GM10847 (cell line): ENCODE measurements around the gene CNIH2.

Source experiments
- POLR2A ChIP-seq: IDR thresholded peaks from 2 replicates; pipeline ENCODE4 v1.6.1; 2011; ENCODE audit not compliant: insufficient read length; ENCODE audit errors: extremely low read depth

CNIH2 gene

GRCh38 chr11:66313321-66314185, 35.6 kb downstream of the CNIH2 start:
- TF ChIP-seq POLR2A = no peak

DNA sequence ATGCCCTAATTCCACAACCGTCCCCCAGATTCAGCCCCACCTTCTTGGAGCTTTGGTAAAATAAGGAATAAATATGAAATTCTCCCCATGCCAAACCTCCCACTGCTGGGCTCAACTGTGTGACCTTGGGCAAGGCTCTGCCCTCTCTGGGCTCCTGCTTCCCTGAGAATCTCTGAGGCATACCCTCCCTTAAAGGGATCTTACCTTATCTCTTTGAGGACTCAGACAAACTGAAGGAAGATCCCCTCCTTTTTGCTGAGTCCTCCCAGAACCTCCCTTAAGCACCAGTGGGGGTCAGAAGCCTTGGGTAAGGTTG, 36.2 kb downstream of the CNIH2 start:
- TF ChIP-seq POLR2A = no peak

DNA sequence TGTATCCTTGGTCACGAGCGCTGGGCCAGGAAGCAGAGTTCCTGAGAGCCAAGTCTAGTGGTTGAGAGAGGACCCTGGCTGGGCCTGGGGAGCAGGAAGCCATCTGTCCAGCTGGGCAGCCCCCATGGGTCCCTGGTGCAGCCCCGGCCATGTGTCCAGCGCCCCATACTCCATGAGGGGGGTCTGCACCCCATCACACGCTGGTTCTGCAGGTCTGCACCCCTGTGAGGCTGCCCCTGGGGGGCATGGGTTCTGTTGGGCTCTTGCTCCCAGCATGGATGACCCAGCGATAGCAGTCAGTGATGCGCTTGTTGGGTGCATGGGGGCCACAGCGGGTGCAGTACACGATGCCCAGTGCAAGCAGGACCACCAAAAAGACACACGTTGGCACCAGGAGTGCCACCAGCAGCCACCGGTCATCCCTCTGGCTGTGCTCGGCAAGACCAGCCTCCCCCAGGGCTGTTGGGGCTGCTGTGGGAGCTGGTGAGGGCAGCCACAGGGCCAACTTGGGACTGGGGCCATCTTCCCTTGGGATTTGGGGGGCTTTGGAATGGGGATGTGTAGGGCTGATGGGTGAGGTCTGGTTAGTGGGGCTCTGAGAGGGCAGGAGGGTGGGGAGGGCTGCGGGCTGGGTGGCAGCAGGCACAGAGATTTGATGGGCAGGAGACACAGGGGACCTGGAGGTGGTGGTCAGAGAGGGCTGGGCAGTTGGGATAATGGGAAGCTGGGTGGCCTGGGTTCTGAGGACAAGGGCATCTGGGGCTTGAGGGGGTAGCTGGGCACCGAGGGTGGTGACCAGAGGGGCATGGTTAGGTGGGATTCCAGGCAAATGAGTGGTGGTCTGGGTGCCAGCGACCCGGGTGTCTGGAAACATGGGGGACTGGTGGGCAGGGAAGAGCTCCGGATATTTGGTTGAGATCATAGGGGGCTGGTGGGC, 36.9 kb downstream of the CNIH2 start:
- no peak for TF ChIP-seq POLR2A

DNA sequence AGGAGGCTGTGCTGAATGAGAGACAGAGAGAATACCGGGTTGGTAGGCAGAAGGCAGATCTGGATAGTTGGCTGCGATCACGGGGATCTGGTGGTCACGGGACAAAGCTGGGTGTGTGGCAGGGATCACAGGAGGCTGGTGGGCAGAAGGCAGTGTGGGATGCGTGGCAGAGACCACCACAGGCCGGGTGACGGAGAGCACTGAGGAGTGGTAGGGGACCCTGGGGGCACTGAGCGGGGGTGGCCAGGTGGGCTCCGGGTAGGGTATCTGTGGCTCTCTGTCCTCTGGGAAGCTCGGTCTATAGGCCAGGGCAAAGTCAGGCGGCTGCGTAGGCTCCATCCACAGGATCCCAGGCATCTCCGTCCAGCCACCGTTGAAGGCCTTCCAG, 37.5 kb downstream of the CNIH2 start:
- no peak for TF ChIP-seq POLR2A

DNA sequence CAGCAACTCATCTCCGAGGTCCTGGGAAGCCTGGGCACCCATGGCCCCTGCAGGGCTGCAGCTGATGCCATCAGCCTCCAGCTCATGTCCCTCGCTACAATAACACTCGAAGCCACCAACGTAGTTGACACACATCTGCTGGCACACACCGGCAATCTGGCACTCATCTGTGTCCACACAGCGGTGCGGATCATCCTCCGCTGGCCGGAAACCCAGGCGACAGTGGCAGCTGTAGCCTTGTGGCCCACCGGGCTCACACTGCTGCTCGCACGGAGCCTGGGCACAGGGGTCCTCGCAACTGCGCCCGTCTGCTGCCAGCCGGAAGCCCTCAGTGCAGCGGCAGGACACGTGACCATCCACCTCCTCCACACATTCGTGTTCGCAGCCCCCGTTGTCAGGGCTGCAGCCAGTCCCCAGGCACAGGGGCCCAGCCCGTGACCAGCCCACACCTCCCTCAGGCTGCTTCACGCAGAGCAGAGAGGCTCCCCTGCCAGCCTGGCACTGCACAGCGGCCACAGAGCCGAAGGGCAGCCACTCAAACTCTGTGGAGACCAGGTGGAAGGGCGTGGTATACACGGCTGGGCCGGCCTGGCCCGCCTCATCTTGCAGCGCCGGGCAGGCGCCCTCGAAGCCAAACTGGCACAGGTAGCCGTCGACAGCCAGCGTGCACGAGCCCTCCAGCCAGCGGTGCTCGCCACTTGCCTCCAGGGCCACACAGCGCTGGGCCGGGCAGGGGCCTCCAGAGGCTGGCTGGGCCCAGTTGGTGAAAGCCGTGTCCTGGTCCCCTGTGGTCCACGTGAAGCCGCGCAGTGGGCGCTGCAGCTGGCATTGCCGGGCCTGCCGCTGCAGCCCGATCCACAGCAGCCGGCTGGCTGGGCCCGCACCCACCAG, 38.2 kb downstream of the CNIH2 start:
- TF ChIP-seq POLR2A = no peak

DNA sequence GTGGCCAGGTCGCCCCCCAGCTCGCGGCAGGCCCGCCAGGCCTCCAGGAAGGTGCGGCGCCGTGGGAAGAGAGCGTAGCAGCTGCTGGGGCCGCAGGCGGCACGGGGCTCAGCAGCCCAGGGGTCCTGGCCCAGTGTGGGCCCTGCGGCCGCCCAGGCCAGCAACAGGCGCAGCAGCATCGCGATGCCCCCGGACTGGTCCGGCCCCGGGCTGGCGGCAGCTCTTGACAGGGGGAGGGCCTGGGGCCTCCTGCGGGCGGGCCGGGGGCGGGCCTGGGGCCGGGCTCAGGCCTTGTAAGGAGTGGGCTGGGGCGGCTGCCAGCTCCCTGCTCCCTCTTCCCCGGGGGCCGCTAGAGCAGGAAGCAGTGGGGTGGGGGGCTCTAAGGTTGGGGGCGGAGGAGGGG, 38.9 kb downstream of the CNIH2 start, which contains the start of gene CD248:
Gene CD248 (minus strand): TSS at position 196 of the 403 bp plus-strand sequence. CDS start 17 bp downstream, at position 179.
- no peak for TF ChIP-seq POLR2A

- TF ChIP-seq POLR2A = peak; percentile 0
These were observed 39.3 kb downstream of the CNIH2 start for GRCh38 chr11:66317322-66317722.

GRCh38 chr11:66317723-66318599, 40.0 kb downstream of the CNIH2 start:
- no peak for TF ChIP-seq POLR2A

DNA sequence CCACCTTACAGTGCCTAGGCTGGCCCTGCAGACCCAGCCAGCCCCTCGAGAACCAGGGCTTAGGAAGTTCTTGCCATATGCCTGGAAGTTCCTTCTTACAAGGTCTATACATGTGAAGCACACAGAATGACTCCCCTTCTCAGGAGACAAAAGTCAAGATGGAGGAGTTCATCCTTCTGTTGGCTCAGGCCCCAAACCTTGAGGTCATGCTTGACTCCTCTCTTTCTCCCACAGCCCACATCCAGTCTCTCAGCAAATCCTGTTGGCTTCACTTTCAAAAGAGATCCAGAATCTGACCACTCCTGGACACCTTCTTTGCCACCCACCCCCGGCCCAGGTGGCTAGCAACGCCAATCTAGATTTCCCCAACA, 40.6 kb downstream of the CNIH2 start:
- no peak for TF ChIP-seq POLR2A

DNA sequence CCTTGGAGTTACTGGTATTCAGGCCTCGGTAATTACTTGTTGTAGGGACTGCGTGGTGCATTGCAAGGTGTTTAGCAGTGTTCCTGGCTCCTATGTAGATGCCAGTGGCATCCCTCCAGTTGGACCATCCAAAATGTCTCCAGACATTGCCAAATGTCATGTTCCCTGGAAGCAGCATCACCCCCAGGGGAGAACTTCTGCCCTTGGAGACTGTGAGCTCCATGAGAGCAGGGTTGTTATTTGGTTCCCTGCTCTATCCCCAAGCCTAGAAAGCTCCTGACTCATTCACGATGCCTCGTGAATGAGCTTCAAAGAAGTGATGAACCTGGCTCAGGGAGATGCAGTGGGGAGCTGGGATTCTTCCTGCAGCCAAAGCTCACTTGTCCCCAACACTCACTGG, 43.6 kb downstream of the CNIH2 start:
- no peak for TF ChIP-seq POLR2A

- no peak for TF ChIP-seq POLR2A
These were observed 44.9 kb downstream of the CNIH2 start for GRCh38 chr11:66322732-66323427.

GRCh38 chr11:66323684-66324083, 45.7 kb downstream of the CNIH2 start:
- TF ChIP-seq POLR2A = no peak

GRCh38 chr11:66324664-66325063, 46.7 kb downstream of the CNIH2 start:
- no peak for TF ChIP-seq POLR2A

DNA sequence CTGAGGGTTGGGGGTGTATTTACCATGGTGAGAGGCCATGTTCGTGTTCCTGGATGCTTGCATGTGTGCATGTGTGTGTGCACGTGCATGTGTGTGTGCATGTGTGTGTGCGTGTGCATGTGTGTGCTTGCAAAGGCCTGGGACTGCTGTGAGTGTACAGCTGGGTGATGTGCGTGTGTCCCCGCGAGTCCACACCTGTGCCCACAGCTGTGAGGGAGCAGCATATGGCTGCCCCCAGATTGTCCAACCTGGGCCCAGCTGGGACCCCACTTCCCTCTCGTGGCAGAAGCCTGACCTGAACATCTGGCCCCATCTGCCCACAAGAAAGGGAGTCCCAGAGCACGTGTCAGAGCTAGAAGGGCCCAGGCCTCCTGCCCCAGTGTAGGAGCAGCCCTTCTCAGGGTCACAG, 47.3 kb downstream of the CNIH2 start:
- TF ChIP-seq POLR2A = no peak
